Transverse colon (tissue), 3 donors: Measurements from ENCODE around the gene RELN.

ENCODE experiments used
- POLR2A ChIP-seq: fragments of 450-650 bp; IDR thresholded peaks from one replicate; pipeline ENCODE4 v1.6.1; 2016; ENCODE audit warnings: antibody characterized with exemption, mild to moderate bottlenecking, moderate library complexity
- TF ChIP-seq, protein P1 (sequence below), 5 experiments: fragments of 200-600 bp in 3 of 5; fragments of 450-650 bp in 2 of 5; sonication (generic) in 3 of 5; IDR thresholded peaks; 1 replicate in 2 of 5; 2 replicates in 3 of 5; pipeline ENCODE4 v1.5.1; 2016 to 2017; ENCODE audit warnings: antibody characterized with exemption in 5 of 5, inconsistent platforms in 3 of 5, mild to moderate bottlenecking in 2 of 5, moderate library complexity in 1 of 5

DNA sequence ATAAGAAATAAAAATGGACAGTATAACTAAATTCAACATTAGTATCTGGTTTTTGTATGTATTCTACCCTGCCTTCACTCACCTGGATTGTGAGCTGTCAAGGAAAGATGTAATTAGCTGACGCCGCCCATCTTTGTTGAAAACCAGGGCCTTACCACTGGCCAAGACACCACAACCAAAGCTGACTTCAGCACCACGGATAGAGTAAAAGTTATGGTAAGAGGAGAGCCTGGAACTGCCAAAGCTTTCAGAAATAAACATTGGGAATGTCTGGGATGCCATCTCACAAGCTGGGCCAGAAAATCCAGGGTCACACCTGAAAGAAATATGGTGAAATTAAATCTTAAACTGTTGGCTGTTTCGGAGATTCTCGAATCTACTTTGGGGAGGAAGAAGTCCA lies 353.3 kb downstream of the RELN start:
- TF ChIP-seq POLR2A = no peak
- TF ChIP-seq, protein P1, sequence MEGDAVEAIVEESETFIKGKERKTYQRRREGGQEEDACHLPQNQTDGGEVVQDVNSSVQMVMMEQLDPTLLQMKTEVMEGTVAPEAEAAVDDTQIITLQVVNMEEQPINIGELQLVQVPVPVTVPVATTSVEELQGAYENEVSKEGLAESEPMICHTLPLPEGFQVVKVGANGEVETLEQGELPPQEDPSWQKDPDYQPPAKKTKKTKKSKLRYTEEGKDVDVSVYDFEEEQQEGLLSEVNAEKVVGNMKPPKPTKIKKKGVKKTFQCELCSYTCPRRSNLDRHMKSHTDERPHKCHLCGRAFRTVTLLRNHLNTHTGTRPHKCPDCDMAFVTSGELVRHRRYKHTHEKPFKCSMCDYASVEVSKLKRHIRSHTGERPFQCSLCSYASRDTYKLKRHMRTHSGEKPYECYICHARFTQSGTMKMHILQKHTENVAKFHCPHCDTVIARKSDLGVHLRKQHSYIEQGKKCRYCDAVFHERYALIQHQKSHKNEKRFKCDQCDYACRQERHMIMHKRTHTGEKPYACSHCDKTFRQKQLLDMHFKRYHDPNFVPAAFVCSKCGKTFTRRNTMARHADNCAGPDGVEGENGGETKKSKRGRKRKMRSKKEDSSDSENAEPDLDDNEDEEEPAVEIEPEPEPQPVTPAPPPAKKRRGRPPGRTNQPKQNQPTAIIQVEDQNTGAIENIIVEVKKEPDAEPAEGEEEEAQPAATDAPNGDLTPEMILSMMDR (IDR thresholded peaks at IDR 0.05) = no peak
